Adrenal gland (tissue), 12 donors: ENCODE results near the gene WDR47. TPM values are rescaled to one million over a fixed set of nuclear protein-coding genes. Genes with fewer than 3 reads are reported as not detected.
"Not testable (repeated sequence)": the region's sequence is repeated elsewhere in the genome, so short reads cannot be mapped to it uniquely, and the experiment has no call there.

Experiments used
- DNase-seq, 7 donors: peaks; one replicate each; pipeline ENCODE4 v3.0.0-alpha.2; 2019 to 2020
- H3K27ac ChIP-seq, 5 donors: fragments of 200-600 bp; sonication (generic) in 4 of 5; 1 replicate in 3 of 5; 2 replicates in 2 of 5; pipeline versions ENCODE4 v1.5.1 to v1.8.0; 2016 to 2020; ENCODE audit warnings: mild to moderate bottlenecking in 1 of 5
- H3K27me3 ChIP-seq: fragments of 200-600 bp; 2 replicates; pipeline ENCODE4 v1.8.0; 2021
- H3K36me3 ChIP-seq, 2 donors: fragments of 200-600 bp; replicated peaks in 1 of 2; 1 replicate in 1 of 2; 2 replicates in 1 of 2; pipeline versions ENCODE4 v1.5.1 to v1.8.0; 2018 to 2022
- H3K4me1 ChIP-seq, 2 donors: fragments of 200-600 bp; replicated peaks in 1 of 2; 1 replicate in 1 of 2; 2 replicates in 1 of 2; pipeline versions ENCODE4 v1.5.1 to v1.8.0; 2018 to 2021
- H3K4me3 ChIP-seq, 4 donors: fragments of 200-600 bp; sonication (generic) in 3 of 4; one replicate each; pipeline ENCODE4 v1.5.1; 2016 to 2018
- H3K9me3 ChIP-seq, 3 donors: fragments of 200-600 bp; sonication (generic) in 1 of 3; replicated peaks in 1 of 3; 1 replicate in 2 of 3; 2 replicates in 1 of 3; pipeline versions ENCODE4 v1.5.1 to v1.8.0; 2016 to 2021
- CTCF ChIP-seq, 6 experiments: fragments of 450-650 bp in 4 of 6; fragments of 200-600 bp in 2 of 6; sonication (generic) in 1 of 6; IDR thresholded peaks; 1 replicate in 5 of 6; 2 replicates in 1 of 6; pipeline versions ENCODE4 v1.5.1 to v1.8.0; 2016 to 2021; ENCODE audit warnings: antibody characterized with exemption in 6 of 6, mild to moderate bottlenecking in 2 of 6, moderate library complexity in 1 of 6
- POLR2A ChIP-seq, 2 donors: fragments of 450-650 bp; IDR thresholded peaks; one replicate each; pipeline ENCODE4 v1.6.1; 2017; ENCODE audit warnings: antibody characterized with exemption in 2 of 2, mild to moderate bottlenecking in 2 of 2, moderate library complexity in 1 of 2
- WGBS, 4 donors: extraction: QIAGEN DNeasy Blood & Tissue Kit in 2 of 4; methylation state at CpG; one replicate each; pipeline versions ENCODE4 v1.1.5 to v1.1.7; 2013 to 2017; 5-methylcytosine and 5-hydroxymethylcytosine counted together
- intact Hi-C, 2 donors: fragments of 100-400 bp; cut with DNase I; formaldehyde crosslinking; loops; one replicate each; pipeline versions ENCODE4 v1.14.1 to v1.15.0; 2022 to 2023
- polyA plus RNA-seq, 3 donors: library from polyadenylated mRNA; stranded (reverse); fragments of 200-250 nt in 2 of 3; fragments of 350-450 nt in 1 of 3; fragmentation: Illumina TruSeq in 1 of 3; extraction: RNeasy Lipid Tissue Mini Kit (QIAGEN cat#74804) in 1 of 3; gene quantifications; one replicate each; pipeline ENCODE4 v1.2.3, GENCODE V29; 2013 to 2014
- total RNA-seq, 9 donors: library from RNA; depleted of rRNA in 4 of 9; stranded (reverse); fragments of >200 nt in 4 of 9; fragments of 120-200 nt in 1 of 9; fragmentation: NEBNext Ultra II Directional in 1 of 9; extraction: Animal tissue kit (Norgen Biotek cat#: 25700) in 1 of 9; gene quantifications; one replicate each; pipeline versions ENCODE4 v1.1.0 to v1.2.4, GENCODE V29; 2013 to 2023
- donor health status: healthy with polysubstance abuse.
- donor health status: Bipolar disorder and iron deficiency.
- donor health status: DM: yes; HTN: yes; CAD: no.
- donor health status: DM: no; HTN: no; CAD: no.
- donor health status: DM: no; HTN: no; CAD: no.
- donor health status: DM: yes; HTN: yes; CAD: no.

Gene WDR47
- total and polyA plus RNA-seq, 12 donors = 2.4 to 16.0 (median 10.9) TPM

- H3K4me3 ChIP-seq = peak overlapping the region; percentile 86 to 98 (median 91)
- WGBS, 4 donors = 0 to 1% (median 1%) methylated on average over 20 to 44 of the region's 44 CpGs
- DNase-seq = peak in 6 of 7 donors; percentile 14 to 32 (median 20)
- no peaks in the 10 kb centered on the region for H3K36me3 ChIP-seq
- TF ChIP-seq POLR2A (IDR thresholded peaks at IDR 0.05) (no peak), CTCF (IDR thresholded peaks at IDR 0.05) (no peak)
- no peaks in the 10 kb centered on the region for H3K9me3 ChIP-seq
- H3K4me1 ChIP-seq = peaks cover 0 to 15% of the 10 kb centered on the region in 2 donors
- intact Hi-C loops = no loop called here
- H3K27ac ChIP-seq = peak overlapping the region in 4 of 5 donors; percentile 55 to 85 (median 72)
- no peaks in the 10 kb centered on the region for H3K27me3 ChIP-seq
These were observed 797 bp downstream of the WDR47 start for GRCh38 chr1:109040989-109041620.

GRCh38 chr1:109040627-109040988 is 1.3 kb downstream of the WDR47 start:
- no peak for DNase-seq

GRCh38 chr1:109034382-109034781 is 7.5 kb downstream of the WDR47 start:
- H3K4me1 ChIP-seq = no peaks in the 10 kb centered on the region
- no peaks in the 10 kb centered on the region for H3K36me3 ChIP-seq
- intact Hi-C loops = no loop called here
- H3K27ac ChIP-seq = no peak overlapping the region
- H3K4me3 ChIP-seq = no peak overlapping the region
- H3K27me3 ChIP-seq = no peaks in the 10 kb centered on the region
- TF ChIP-seq POLR2A (IDR thresholded peaks at IDR 0.05) (no peak), CTCF (IDR thresholded peaks at IDR 0.05) (no peak)
- 93 to 100% (median 96%) methylated on average over 1 to 2 of the region's 2 CpGs for WGBS, 4 donors
- DNase-seq = no peak
- H3K9me3 ChIP-seq = no peaks in the 10 kb centered on the region

More at GRCh38 chr1:109040627-109040988, 1.3 kb downstream of the WDR47 start:
- Histone ChIP-seq H3K9me3 (no peaks in the 10 kb centered on the region), H3K27me3 (no peaks in the 10 kb centered on the region), H3K27ac (no peak overlapping the region), H3K4me1 (peaks cover 0 to 15% of the 10 kb centered on the region in 2 donors), H3K36me3 (no peaks in the 10 kb centered on the region), H3K4me3 (peak overlapping the region in 2 of 4 donors; percentile 90 to 92)
- 33 to 40% (median 36%) methylated on average over 3 of the region's 3 CpGs for WGBS, 4 donors
- intact Hi-C loops = no loop called here
- no peak for TF ChIP-seq POLR2A (IDR thresholded peaks at IDR 0.05)
- TF ChIP-seq CTCF (IDR thresholded peaks at IDR 0.05) = no peak

- H3K4me1 ChIP-seq, DNase-seq, H3K27ac ChIP-seq, H3K9me3 ChIP-seq, H3K36me3 ChIP-seq, H3K27me3 ChIP-seq, H3K4me3 ChIP-seq, intact Hi-C loops: not testable (repeated sequence)
- 93 to 97% (median 95%) methylated on average over 8 of the region's 8 CpGs for WGBS, 4 donors
These were observed 12.4 kb downstream of the WDR47 start for GRCh38 chr1:109029493-109029892.

GRCh38 chr1:109027841-109028240 is 14.1 kb downstream of the WDR47 start:
- no peaks in the 10 kb centered on the region for H3K27me3 ChIP-seq
- intact Hi-C loops = no loop called here
- no peaks in the 10 kb centered on the region for H3K4me1 ChIP-seq
- TF ChIP-seq CTCF (IDR thresholded peaks at IDR 0.05) = peak in 2 of 6 experiments; percentile 13 to 17
- no peak for TF ChIP-seq POLR2A (IDR thresholded peaks at IDR 0.05)
- H3K9me3 ChIP-seq = no peaks in the 10 kb centered on the region
- no peaks in the 10 kb centered on the region for H3K36me3 ChIP-seq
- no peak overlapping the region for H3K4me3 ChIP-seq
- no peak overlapping the region for H3K27ac ChIP-seq
- no peak for DNase-seq
